ENCODE results near the gene SCD5. TPM values are rescaled to one million over a fixed set of nuclear protein-coding genes. Genes with fewer than 3 reads are reported as not detected.

The SCD5 gene
- total RNA-seq, 4 donors from 2014 or later, result 6.2 to 9.2 (median 7.1) TPM

- no peak for TF ChIP-seq CTCF (IDR thresholded peaks at IDR 0.05; ENCODE audit: low read depth)
These were observed 146.5 kb downstream of the SCD5 start for GRCh38 chr4:82652062-82652461.

GRCh38 chr4:82650868-82651267 lies 147.7 kb downstream of the SCD5 start:
- TF ChIP-seq CTCF (IDR thresholded peaks at IDR 0.05; ENCODE audit: low read depth), result no peak

- no peak for TF ChIP-seq CTCF (IDR thresholded peaks at IDR 0.05; ENCODE audit: low read depth)
These were observed 150.2 kb downstream of the SCD5 start for GRCh38 chr4:82648356-82648755.

GRCh38 chr4:82645936-82646565 lies 152.5 kb downstream of the SCD5 start:
- TF ChIP-seq CTCF (IDR thresholded peaks at IDR 0.05; ENCODE audit: low read depth), result no peak

GRCh38 chr4:82644734-82645126 lies 153.9 kb downstream of the SCD5 start:
- no peak for TF ChIP-seq CTCF (IDR thresholded peaks at IDR 0.05; ENCODE audit: low read depth)

GRCh38 chr4:82643994-82644733 lies 154.4 kb downstream of the SCD5 start:
- no peak for TF ChIP-seq CTCF (IDR thresholded peaks at IDR 0.05; ENCODE audit: low read depth)

- TF ChIP-seq CTCF (IDR thresholded peaks at IDR 0.05; ENCODE audit: low read depth), result no peak
These were observed 156.3 kb downstream of the SCD5 start for GRCh38 chr4:82642331-82642730.

All from subcutaneous adipose tissue (tissue), 4 donors.